Neural cell (in vitro differentiated cells): ENCODE results near the gene AK3.

Experiments used
- EP300 ChIP-seq: fragments of 450-650 bp; conservative IDR thresholded peaks from 2 replicates; pipeline ENCODE4 v1.6.1; 2014; ENCODE audit warnings: antibody characterized with exemption, mild to moderate bottlenecking, moderate library complexity; ENCODE audit not compliant: poor library complexity, severe bottlenecking
- SMC3 ChIP-seq: fragments of 450-650 bp; conservative IDR thresholded peaks from 2 replicates; pipeline ENCODE4 v1.6.1; 2014; ENCODE audit warnings: antibody characterized with exemption, mild to moderate bottlenecking, moderate library complexity; ENCODE audit not compliant: poor library complexity

DNA sequence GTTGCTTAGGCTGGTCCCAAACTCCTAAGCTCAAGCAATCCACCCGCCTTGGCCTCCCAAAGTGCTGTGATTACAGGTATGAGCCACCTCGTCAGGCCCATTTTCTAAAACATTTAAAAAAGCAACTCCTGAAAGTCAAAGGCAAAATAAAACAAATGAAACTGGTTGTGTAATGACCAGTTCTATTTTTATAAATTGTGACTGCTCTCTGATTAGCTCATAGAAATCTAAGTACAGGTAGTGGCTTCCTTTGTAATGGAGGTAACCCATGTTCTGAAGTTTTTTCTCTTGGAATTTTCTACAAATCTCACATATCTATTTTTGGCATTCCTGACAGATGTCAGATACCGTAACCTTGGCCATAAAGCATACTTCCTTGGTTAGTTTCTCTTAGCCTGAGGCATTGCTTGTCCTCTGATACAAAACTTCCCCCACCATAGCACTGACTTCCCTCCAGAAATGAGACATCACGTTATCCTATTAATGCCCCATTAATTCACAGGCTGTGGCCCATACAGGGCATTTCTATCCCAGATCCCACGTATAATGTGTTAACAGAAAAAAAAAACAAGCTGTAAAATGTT, 14.1 kb upstream of the AK3 start:
- TF ChIP-seq SMC3 (no peak), EP300 (no peak)
